Measurements from ENCODE around the gene SPDEF.
A peak's percentile ranks its signal among the peaks of the same experiment; 100 is the strongest.

Gene SPDEF

GRCh38 chr6:34527751-34528670, 28.1 kb downstream of the SPDEF start:
- no peak for DNase-seq (ENCODE audit: low spot score)

GRCh38 chr6:34526992-34527728, 29.0 kb downstream of the SPDEF start:
- peak; percentile 98 for DNase-seq (ENCODE audit: low spot score)

- DNase-seq (ENCODE audit: low spot score) = no peak
These were observed 29.7 kb downstream of the SPDEF start for GRCh38 chr6:34526241-34526972.

GRCh38 chr6:34525431-34526175, 30.5 kb downstream of the SPDEF start:
- DNase-seq (ENCODE audit: low spot score) = no peak

GRCh38 chr6:34524971-34525370, 31.2 kb downstream of the SPDEF start:
- DNase-seq (ENCODE audit: low spot score) = no peak

- DNase-seq (ENCODE audit: low spot score) = no peak
These were observed 31.6 kb downstream of the SPDEF start for GRCh38 chr6:34524499-34524898.

- DNase-seq (ENCODE audit: low spot score) = no peak
These were observed 32.5 kb downstream of the SPDEF start for GRCh38 chr6:34523441-34524206.

GRCh38 chr6:34522761-34523160, 33.4 kb downstream of the SPDEF start:
- DNase-seq (ENCODE audit: low spot score) = no peak

GRCh38 chr6:34521463-34522285, 34.5 kb downstream of the SPDEF start:
- DNase-seq (ENCODE audit: low spot score) = no peak

GRCh38 chr6:34520645-34521462, 35.3 kb downstream of the SPDEF start:
- no peak for DNase-seq (ENCODE audit: low spot score)

GRCh38 chr6:34519971-34520644, 36.0 kb downstream of the SPDEF start:
- no peak for DNase-seq (ENCODE audit: low spot score)

GRCh38 chr6:34518669-34519365, 37.3 kb downstream of the SPDEF start:
- no peak for DNase-seq (ENCODE audit: low spot score)

- DNase-seq (ENCODE audit: low spot score) = no peak
These were observed 38.2 kb downstream of the SPDEF start for GRCh38 chr6:34517966-34518365.

- no peak for DNase-seq (ENCODE audit: low spot score)
These were observed 38.7 kb downstream of the SPDEF start for GRCh38 chr6:34517461-34517881.

- DNase-seq (ENCODE audit: low spot score) = no peak
These were observed 39.5 kb downstream of the SPDEF start for GRCh38 chr6:34516391-34517324.

- no peak for DNase-seq (ENCODE audit: low spot score)
These were observed 40.4 kb downstream of the SPDEF start for GRCh38 chr6:34515473-34516387.
